Ascending aorta (tissue), 2 donors: ENCODE results near the gene SHISA4. TPM values are rescaled to one million over a fixed set of nuclear protein-coding genes. Genes with fewer than 3 reads are reported as not detected.

Source experiments
- DNase-seq, 2 donors: peaks; one replicate each; pipeline ENCODE4 v3.0.0-alpha.2; 2019; ENCODE audit warnings: low spot score in 2 of 2
- H3K27ac ChIP-seq, 2 donors: fragments of 200-600 bp; sonication (generic); one replicate each; pipeline ENCODE4 v1.5.1; 2016 to 2017; ENCODE audit warnings: mild to moderate bottlenecking in 1 of 2
- H3K27me3 ChIP-seq: fragments of 200-600 bp; sonication (generic); one replicate; pipeline ENCODE4 v1.5.1; 2017
- H3K36me3 ChIP-seq, 2 donors: fragments of 200-600 bp; sonication (generic); one replicate each; pipeline ENCODE4 v1.5.1; 2016
- H3K4me1 ChIP-seq, 2 donors: fragments of 200-600 bp; sonication (generic); one replicate each; pipeline ENCODE4 v1.5.1; 2016 to 2017; ENCODE audit warnings: mild to moderate bottlenecking in 1 of 2
- H3K4me3 ChIP-seq, 2 donors: fragments of 200-600 bp; sonication (generic); one replicate each; pipeline ENCODE4 v1.5.1; 2016 to 2017; ENCODE audit warnings: mild to moderate bottlenecking in 1 of 2
- H3K9me3 ChIP-seq, 2 donors: fragments of 200-600 bp; sonication (generic); one replicate each; pipeline ENCODE4 v1.5.1; 2016
- CTCF ChIP-seq, 3 experiments: fragments of 200-600 bp in 2 of 3; fragments of 450-650 bp in 1 of 3; sonication (generic) in 2 of 3; IDR thresholded peaks; one replicate each; pipeline ENCODE4 v1.5.1; 2016 to 2019; ENCODE audit warnings: antibody characterized with exemption in 3 of 3, mild to moderate bottlenecking in 1 of 3, moderate library complexity in 1 of 3
- intact Hi-C: fragments of 100-400 bp; cut with DNase I; formaldehyde crosslinking; loops from one replicate; pipeline ENCODE4 v1.15.1; 2023
- total RNA-seq: library from RNA; depleted of rRNA; stranded (reverse); fragments of >200 nt; gene quantifications from one replicate; pipeline ENCODE4 v1.1.0, GENCODE V29; 2016

Gene SHISA4
- total RNA-seq, 1 donor from 2014 or later = 62.5 TPM

- DNase-seq = no peak
- Histone ChIP-seq H3K36me3 (peaks cover 3 to 7% of the 10 kb centered on the region in 2 donors), H3K27ac (no peak overlapping the region), H3K27me3 (no peaks in the 10 kb centered on the region), H3K9me3 (no peaks in the 10 kb centered on the region), H3K4me1 (peaks cover 4 to 29% of the 10 kb centered on the region in 2 donors), H3K4me3 (no peak overlapping the region)
- intact Hi-C loops = no loop called here
- TF ChIP-seq CTCF (IDR thresholded peaks at IDR 0.05) = no peak
These were observed 43.2 kb upstream of the SHISA4 start for GRCh38 chr1:201845331-201846083.

- DNase-seq = no peak
- H3K4me1 ChIP-seq = peaks cover 4 to 32% of the 10 kb centered on the region in 2 donors
- H3K4me3 ChIP-seq = no peak overlapping the region
- peak overlapping the region; percentile 59 to 83 for H3K27ac ChIP-seq
- intact Hi-C loops = no loop called here
- TF ChIP-seq CTCF (IDR thresholded peaks at IDR 0.05) = no peak
- H3K27me3 ChIP-seq = no peaks in the 10 kb centered on the region
- peaks cover 8 to 11% of the 10 kb centered on the region in 2 donors for H3K36me3 ChIP-seq
- H3K9me3 ChIP-seq = no peaks in the 10 kb centered on the region
These were observed 41.5 kb upstream of the SHISA4 start for GRCh38 chr1:201847150-201847549.

- TF ChIP-seq CTCF (IDR thresholded peaks at IDR 0.05) = no peak
- Histone ChIP-seq H3K4me1 (peaks cover 4 to 32% of the 10 kb centered on the region in 2 donors), H3K27ac (peak overlapping the region; percentile 59 to 83), H3K9me3 (no peaks in the 10 kb centered on the region), H3K4me3 (no peak overlapping the region), H3K27me3 (no peaks in the 10 kb centered on the region), H3K36me3 (peaks cover 19 to 22% of the 10 kb centered on the region in 2 donors)
- intact Hi-C loops = no loop called here
- DNase-seq = no peak
These were observed 40.5 kb upstream of the SHISA4 start for GRCh38 chr1:201848230-201848629.

GRCh38 chr1:201849372-201850052 is 39.2 kb upstream of the SHISA4 start:
- peak overlapping the region; percentile 65 to 83 for H3K27ac ChIP-seq
- H3K27me3 ChIP-seq = no peaks in the 10 kb centered on the region
- peaks cover 4 to 32% of the 10 kb centered on the region in 2 donors for H3K4me1 ChIP-seq
- no peak for DNase-seq
- no peaks in the 10 kb centered on the region for H3K9me3 ChIP-seq
- peaks cover 32 to 35% of the 10 kb centered on the region in 2 donors for H3K36me3 ChIP-seq
- intact Hi-C loops = loop anchor here (1.0 kb wide), 1 partner anchor 20 kb away; the partner anchor contains the start of gene IPO9
- TF ChIP-seq CTCF (IDR thresholded peaks at IDR 0.05) = no peak
- no peak overlapping the region for H3K4me3 ChIP-seq

GRCh38 chr1:201850053-201850397 is 38.7 kb upstream of the SHISA4 start:
- peaks cover 4 to 32% of the 10 kb centered on the region in 2 donors for H3K4me1 ChIP-seq
- H3K27ac ChIP-seq = peak overlapping the region; percentile 65 to 83
- intact Hi-C loops = no loop called here
- TF ChIP-seq CTCF (IDR thresholded peaks at IDR 0.05) = no peak
- peak in 1 of 2 donors; percentile 83 for DNase-seq
- no peaks in the 10 kb centered on the region for H3K27me3 ChIP-seq
- H3K9me3 ChIP-seq = no peaks in the 10 kb centered on the region
- no peak overlapping the region for H3K4me3 ChIP-seq
- peaks cover 37 to 40% of the 10 kb centered on the region in 2 donors for H3K36me3 ChIP-seq
